HG03432 (cell line): ENCODE data around the gene TSC2.
"Not testable (repeated sequence)": the region's sequence is repeated elsewhere in the genome, so short reads cannot be mapped to it uniquely, and the experiment has no call there.

ENCODE experiments used
- ATAC-seq: cut with Tn5 transposase; IDR thresholded peaks from one replicate; pipeline ENCODE4 v1.9.1; 2021; ENCODE audit warnings: mild to moderate bottlenecking, moderate library complexity; ENCODE audit not compliant: unreplicated experiment

The TSC2 gene

DNA sequence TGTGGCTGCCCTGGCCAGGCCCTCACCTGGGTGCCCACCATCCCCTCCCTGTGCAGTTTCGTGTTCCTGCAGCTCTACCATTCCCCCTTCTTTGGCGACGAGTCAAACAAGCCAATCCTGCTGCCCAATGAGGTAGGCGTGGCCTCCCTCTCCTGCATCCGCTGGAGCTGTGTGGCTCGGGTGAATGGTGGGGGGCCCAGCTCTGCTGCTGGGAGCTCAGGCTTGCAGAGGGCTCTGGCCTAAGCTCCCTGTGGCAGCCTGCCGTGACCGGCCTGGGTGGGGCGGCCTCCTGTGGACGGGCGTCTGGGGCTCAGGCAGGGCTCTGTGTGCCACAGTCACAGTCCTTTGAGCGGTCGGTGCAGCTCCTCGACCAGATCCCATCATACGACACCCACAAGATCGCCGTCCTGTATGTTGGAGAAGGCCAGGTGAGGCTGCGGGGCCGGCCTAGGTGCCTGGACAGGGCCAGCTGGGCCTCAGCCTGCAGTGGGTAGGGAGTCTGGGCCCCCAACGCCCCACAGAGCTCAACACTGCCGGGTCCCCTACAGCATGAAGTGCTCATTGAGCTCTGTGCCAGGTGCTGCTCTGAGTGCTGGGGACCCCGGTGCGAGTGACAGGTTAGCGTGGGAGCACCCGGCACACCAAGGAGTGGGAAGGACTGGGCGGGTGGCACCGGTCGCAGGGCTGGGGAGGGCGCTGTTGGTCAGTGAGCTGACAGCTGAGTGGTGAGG, 37.3 kb downstream of the TSC2 start:
- ATAC-seq, result no peak

DNA sequence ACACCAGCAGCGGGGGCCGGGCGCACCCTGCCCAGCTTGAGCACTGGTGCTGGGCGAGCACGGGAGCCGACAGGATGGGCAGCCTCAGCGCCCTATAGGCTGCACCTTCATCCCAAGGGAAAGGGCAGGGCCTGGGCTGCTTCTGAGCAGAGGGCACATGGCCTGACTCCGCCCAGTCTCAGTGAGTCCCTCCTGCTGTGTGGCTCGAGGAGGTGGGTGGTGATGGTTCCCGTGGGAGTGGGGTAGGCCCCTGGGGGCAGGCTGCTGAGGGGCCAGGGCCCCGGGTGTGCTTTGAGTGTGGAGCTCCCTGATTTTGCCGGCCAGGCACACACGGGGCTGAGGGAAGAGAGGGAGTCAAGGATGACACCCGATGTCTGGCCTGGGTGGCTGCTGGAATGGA, 37.9 kb downstream of the TSC2 start:
- no peak for ATAC-seq

DNA sequence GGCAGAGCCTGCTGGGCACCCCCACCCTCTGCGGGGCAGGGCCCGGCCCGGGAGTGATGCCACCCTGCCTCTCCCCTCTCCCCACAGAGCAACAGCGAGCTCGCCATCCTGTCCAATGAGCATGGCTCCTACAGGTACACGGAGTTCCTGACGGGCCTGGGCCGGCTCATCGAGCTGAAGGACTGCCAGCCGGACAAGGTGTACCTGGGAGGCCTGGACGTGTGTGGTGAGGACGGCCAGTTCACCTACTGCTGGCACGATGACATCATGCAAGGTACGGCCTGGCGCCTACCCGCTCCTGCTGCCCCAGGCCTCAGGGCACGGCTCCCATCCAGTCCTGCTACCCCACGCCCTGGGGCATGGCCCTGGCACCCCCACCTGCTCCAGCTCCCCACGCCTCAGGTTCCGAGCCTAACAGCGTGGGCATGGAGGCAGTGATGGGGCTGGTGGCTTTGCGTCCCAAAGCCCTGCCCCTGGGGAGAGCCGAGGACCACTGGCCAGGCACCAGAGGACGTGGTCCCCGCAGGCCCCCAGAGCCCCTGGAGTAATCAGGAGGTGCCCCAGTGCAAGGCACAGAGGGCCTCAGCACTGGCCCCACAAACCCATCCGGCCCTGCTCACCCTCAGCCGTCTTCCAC, 38.4 kb downstream of the TSC2 start:
- ATAC-seq, result no peak

DNA sequence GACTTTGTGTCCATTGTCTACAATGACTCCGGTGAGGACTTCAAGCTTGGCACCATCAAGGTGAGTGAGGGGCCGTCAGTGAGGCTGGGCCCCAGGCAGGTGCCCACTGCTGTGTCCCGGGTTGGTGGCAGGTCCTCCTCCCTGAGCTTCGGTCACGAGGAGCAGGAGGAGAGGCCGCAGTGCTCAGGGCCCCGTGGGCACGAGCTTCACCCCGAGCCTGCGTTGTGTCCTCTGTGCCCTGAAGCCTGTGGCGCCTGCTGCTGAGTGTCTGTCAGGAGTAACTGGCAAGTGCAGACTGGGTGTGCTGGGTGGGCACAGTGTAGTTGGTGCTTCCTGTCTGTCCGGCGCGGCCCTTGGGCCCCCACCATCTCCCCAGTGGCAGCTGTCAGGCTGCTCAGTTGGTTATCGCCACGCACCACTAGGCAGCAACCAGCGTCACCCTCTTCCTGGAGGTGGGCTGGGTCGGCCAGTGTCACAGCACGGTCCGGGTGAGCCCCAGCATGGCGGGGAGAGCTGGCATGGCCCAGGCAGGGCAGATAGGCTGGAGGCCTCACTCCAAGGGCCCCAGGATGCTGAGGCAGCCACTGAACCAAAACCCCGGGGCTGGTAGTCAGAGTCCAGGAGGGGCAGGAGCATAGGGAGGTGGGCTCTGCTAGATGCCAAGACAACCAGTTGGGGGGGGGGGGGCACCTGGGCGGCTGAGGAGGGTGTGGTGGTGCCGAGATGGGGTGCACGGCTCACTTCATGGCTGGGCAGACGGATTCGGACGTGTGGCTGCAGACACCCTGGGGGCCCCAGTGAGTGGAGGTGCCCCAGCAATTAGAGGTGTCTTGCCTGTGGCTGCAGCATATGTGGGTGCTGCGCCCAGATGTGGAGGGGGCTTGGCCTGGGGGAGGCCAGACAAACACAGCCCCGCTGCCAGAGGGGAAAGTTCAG, 39.3 kb downstream of the TSC2 start:
- ATAC-seq, result no peak

DNA sequence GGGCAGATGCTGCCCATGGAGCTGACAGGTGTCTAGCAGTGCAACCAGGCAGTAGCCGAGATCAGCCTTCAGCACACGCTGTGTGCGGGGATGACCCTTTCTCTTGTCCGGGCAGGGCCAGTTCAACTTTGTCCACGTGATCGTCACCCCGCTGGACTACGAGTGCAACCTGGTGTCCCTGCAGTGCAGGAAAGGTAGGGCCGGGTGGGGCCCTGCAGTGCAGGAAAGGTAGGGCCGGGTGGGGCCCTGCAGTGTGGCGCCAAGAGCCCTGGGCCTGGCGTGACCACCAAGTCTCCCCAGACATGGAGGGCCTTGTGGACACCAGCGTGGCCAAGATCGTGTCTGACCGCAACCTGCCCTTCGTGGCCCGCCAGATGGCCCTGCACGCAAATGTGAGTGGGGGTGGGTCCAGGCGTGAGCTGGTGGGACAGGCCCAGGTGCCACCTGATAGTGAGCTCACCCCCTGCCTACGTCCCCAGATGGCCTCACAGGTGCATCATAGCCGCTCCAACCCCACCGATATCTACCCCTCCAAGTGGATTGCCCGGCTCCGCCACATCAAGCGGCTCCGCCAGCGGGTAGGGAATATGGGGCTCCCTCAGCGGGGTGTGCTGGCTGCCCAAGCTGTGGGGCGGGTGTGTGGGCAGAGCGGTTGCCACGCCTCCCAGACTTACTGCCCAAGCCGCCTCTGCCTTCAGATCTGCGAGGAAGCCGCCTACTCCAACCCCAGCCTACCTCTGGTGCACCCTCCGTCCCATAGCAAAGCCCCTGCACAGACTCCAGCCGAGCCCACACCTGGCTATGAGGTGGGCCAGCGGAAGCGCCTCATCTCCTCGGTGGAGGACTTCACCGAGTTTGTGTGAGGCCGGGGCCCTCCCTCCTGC, 40.2 kb downstream of the TSC2 start:
- no peak for ATAC-seq

DNA sequence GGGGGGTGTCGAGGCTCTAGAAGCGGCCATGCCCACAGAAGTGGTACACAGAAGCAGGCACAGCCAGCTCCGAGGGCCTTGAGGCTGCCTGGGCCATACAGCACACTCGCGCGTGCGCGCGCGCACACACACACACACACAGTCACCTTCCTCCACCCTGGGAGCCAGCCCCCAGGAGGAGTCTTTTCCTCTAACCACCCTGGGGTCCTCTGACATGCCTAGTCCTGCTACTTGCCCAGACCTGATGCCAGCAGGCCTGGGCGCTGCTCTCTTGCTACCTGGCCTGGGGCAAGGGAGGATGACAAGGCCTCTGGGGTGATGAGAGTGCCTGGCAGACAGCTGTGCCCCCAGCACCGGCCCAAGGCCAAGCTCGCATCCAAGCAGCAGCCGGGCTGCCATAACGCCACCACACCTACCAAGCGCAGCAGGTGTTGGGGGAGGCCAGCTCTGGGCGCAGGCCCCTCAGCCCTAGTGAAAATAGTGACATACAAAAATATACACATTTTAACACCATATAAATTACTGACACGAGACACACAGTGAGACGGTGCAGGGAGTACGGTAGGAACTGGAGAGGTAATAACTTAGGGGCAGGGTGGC, 41.1 kb downstream of the TSC2 start:
- ATAC-seq, result no peak

DNA sequence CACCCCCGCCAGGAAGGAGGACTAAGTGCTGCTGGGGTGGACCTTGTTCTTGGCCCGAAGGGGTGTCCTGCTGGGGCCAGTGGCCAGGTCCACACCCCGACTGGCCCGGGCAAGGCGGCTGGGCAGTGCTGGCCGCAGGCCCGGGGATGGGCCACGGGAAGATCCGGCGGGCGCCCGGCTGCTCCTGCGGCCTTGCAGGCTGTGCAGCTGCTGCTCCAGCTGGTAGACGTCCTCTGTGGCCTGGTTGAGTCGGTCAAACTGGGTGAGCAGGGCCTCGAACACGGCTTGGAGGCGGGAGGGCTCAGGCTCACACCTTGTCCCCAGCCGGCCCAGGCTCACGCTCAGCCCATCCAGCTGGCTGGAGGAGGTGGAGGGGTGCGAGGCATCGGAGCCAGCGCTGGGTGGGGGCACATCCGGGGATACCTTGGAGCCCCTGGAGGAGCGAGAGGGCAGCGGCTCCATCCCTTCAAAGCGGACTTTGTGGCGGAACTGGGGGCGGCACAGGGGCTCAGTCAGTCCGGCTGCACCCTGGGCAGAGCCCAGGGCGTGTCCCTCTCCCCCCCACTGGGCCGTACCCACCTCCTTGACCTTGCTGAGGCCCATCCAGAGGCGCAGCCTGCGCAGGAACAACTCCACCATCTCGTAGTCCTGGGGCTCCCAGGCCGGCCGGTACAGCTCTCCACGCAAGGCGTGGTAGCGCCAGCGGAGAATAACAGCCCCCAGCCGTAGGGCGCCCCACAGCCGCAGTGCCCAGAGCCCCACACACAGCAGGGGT, 42.1 kb downstream of the TSC2 start:
- no peak for ATAC-seq

DNA sequence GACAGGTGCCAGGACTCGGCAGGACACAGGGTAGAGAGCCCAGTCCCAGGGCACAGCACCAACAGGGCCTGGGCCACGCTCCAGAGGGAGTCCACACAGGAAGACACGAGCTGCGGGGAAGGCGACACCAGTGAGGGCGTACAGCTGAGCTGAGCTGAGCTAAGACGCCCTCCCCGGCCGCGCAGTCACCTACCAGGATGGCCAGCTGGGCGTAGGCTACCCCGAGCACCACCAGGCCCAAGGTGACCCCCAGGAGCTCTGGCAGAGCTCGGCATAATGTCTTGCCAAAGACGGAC, 42.6 kb downstream of the TSC2 start:
- ATAC-seq, result no peak

DNA sequence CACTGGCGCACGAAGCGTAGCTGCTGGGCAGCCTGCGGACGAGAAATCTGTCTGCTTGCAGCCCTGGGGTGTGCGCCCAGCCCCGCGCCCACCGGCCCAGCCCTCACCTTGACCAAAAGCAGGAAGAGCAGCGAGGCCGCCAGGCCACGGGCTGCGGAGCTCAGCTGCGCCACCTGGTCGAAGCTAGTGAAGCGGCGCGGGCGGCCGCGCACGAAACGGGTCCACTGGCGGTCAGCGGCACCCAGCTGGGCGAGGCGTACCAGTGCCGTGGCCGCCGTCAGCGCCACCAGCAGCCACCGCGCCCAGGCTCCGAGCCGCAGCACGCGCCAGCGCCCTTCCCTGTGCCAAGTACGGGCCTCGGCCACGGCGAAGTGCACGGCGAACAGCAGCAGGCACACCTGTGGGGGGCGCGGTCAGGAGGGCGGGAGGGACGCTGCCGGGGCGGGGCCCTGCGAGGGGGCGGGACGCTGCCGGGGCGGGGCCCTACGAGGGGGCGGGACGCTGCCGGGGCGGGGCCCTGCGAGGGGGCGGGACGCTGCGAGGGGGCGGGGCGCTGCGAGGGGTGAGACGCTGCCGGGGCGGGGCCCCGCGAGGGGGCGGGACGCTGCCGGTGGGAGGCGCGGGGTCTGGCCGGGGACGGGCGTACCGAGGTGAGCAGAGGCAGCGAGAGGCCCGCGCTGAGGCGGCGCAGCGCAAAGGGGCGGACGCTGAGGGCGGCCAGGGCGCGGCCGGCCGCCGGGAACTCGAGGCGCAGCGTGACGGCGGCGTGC, 43.2 kb downstream of the TSC2 start:
- no peak for ATAC-seq

DNA sequence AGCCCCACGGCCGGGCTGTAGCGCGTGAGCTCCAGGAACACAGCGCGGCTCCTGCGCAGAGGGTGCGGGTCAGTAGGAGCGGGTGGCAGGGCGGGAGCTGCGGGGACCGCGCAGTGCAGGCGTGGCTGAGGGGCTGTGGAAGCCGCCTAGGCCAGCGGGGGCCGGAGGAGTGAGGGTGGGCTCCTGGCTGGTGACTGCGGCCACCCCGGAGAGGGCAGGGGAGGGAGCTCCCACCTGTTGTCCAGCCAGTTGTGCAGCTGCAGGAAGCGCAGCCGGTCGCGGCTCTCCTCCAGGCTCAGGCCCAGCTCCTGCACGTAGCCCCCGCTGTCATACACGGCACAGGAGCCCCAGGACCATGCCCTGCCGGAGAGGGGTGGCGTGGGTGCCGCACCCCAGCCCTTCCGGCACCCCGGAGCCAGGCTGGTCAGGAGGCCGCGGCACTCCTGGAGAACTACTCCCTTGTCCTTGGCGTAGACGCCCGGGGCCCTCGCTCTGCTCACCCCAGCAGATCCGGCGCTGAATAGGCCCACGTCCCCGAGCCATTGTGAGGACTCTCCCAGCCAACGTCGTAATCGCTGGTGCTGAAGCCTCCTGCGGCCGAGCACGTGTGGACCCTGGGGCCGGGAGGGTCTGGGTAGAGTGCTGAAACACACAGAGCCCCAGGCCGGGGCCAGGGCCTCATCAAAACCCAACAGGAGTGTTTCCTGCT, 43.9 kb downstream of the TSC2 start:
- ATAC-seq, result no peak

DNA sequence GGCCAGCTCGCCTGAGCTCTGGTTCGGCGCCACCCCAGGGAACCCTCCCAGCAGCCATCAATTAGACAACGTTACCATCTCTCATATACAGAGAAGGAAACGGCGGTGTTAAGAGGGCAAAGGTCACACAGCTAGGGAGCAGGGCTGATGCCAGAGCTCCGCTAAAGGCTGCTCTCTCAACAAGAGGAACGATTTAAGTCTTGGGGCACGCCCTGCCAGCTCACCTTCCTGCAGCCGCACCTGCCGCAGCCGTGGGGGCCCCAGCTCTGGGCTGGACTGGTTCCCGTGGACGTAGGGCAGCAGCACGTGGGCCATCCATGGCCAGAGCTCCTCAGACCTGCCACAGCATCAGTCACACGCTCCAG, 44.5 kb downstream of the TSC2 start:
- no peak for ATAC-seq

DNA sequence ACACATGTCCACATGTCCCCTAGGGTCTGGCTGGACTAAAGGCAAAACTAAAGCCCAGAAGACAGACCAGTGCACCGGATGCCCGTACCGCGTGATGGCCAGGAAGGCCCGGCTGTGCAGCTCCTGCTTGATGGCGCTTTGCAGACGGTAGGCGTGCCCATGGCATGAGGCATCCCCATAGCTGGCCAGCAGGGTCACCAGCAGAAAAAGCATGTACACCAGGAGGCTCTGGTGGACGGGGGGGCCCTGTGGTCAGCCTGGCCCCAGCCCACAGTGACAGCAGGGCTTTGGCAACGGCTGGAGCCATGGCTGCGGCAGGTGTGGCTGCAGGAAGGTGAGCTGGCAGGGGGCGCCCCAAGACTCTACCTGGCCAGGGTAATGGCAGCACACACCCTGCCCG, 45.1 kb downstream of the TSC2 start:
- no peak for ATAC-seq

DNA sequence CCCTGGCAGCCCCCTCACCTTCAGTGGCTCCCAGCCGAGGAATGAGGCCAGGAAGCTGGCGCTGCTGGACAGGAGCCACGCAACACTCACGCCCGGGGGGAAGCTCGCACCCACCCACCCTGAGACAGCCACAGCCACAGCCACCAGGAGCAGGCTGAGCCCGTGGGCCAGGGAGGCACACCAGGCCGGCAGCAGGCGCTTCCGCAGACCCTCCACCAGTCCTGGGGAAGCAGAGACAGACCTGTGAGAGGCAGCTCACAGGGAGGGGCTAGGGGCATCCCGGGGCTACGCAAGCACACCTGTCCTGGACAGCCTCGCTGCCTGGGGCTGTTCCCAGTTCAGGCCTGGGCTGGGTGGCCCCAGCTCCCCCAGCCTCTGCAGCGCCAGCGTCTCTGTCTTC, 46.0 kb downstream of the TSC2 start:
- ATAC-seq, result no peak

DNA sequence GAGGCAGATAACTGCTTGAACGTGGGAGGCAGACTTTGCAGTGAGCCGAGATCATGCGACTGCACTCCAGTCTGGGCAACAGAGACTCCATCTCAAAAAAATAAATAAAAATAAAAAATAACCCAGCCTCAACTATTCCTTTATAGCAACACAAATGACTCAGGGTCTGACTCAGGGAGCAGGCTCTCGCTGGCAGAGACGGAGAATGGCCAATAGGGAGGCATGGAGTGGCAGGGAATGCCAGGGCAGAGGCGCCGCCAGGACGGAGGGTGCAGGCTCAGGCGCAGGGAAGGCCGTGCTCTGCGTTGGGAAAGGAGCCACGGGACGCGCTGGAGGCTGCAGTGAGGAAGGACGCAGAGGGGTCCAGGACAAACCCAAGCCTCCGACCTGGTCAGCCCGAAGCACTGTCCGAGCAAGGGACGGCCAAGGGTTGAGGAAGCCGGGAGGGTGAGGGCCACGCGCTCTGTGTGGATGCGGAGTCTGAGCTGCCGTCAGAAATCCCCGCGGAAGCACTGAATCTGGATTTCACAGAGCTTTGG, 47.6 kb downstream of the TSC2 start:
- no peak for ATAC-seq

DNA sequence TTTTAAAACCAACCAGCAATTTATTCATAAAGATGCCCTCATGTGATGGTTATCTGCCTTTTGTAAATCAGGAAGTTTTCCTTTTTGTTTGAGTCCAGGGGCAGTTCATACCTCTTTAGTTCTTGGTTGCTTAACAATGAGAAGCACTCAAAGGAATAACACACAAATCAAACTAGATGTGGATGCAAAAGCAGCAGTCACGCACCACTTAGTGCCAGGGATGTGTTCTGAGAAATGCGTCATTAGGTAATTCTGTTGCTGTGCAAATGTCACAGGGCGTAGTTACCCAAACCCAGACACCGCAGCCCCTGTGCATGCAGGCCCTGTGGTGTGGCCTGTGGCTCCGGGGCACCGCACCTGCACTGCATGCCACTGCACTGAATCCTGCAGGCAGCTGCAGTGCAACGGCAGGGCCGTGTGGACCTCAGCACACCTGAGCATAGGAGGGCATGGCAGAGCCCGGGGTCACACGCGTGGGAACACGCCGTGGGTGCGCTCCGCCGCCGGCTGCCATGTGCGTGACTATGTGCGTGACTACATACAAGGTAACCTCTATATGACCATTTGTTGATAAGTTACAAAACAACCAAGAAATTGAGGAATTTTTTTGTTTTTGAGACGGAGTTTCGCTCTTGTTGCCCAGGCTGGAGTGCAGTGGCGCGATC, 48.3 kb downstream of the TSC2 start:
- no peak for ATAC-seq

DNA sequence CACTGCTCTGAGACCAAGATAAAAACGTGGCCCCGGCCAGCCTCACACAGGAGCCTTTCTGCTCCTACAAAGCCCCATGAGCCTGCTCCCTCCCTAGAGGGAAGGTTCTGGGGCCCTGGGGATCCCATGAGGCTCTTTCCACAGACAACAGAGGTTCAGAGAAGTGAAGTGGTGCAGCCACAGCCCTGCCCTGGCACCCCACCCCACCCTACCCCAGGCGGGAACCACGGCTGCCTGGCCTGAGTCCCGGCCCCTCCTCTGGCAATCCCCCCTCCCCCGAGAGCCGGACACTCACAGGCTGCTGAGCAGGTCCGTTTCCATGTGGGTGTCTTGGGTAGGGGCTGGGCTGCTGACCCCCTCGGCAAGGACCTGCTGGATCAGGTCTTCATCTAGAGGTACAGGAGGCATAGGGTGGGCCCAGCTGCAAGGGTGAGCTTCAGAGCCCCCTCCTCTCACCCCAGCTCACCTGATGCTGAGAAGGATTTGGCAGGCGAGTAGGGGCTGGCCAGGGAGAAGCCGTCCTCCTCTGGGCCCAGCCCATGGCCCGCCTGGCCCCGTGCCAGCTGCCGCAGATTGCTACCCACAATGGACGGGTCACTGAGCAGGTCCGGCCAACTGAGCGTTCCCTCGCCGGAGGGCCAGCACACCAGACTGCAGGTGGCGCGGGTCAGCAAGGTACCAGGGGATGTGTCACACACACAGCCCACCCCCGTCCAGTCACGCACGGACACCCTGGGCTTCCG, 49.2 kb downstream of the TSC2 start:
- no peak for ATAC-seq

DNA sequence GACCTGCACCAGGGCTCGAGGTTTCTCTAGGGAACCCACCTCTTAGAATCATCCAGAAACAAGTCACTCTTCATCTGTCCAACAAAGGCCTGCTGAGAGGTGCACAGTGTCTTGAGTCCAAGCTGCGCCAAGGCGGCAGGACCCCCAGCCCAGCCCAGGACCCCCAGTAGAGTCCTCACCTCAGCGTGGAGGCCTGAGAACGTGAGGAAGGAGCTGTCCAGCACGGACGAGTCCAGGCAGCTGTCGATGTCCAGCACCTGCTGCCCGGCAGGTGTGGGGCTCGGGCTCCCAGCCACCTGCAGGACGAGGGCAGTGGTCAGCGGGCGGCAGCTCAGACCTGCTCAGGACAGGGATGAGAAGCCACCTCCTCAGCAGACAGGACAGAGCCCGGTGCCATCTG, 49.9 kb downstream of the TSC2 start:
- ATAC-seq, result not testable (repeated sequence)
